WI38 (cell line): ENCODE data around the gene CUX1.
A peak's percentile ranks its signal among the peaks of the same experiment; 100 is the strongest.
"Not testable (repeated sequence)": the region's sequence is repeated elsewhere in the genome, so short reads cannot be mapped to it uniquely, and the experiment has no call there.

ENCODE experiments used
- H3K4me3 ChIP-seq: 2 replicates; pipeline ENCODE4 v1.5.1; 2011; ENCODE audit warnings: low read depth, mild to moderate bottlenecking, control low read depth, low read length
- CTCF ChIP-seq: IDR thresholded peaks from 2 replicates; pipeline ENCODE4 v1.5.1; 2012; ENCODE audit warnings: low read depth, mild to moderate bottlenecking, control low read depth, low read length

Gene CUX1

GRCh38 chr7:101815826-101816594, 1.4 kb upstream of the CUX1 start:
- H3K4me3 ChIP-seq: peak overlapping the region; percentile 74
- TF ChIP-seq CTCF: no peak

GRCh38 chr7:101816595-101817470, 593 bp upstream of the CUX1 start:
- TF ChIP-seq CTCF: no peak

GRCh38 chr7:101818287-101819071, 1.1 kb downstream of the CUX1 start:
- H3K4me3 ChIP-seq: peak overlapping the region; percentile 74
- TF ChIP-seq CTCF: no peak

More at GRCh38 chr7:101816595-101817470, 593 bp upstream of the CUX1 start:
- peak overlapping the region; percentile 74 for H3K4me3 ChIP-seq

GRCh38 chr7:101819183-101819582, 1.8 kb downstream of the CUX1 start:
- TF ChIP-seq CTCF: no peak
- no peak overlapping the region for H3K4me3 ChIP-seq

- H3K4me3 ChIP-seq: no peak overlapping the region
- TF ChIP-seq CTCF: no peak
Observed at GRCh38 chr7:101819913-101820522, 2.6 kb downstream of the CUX1 start.

- no peak overlapping the region for H3K4me3 ChIP-seq
- TF ChIP-seq CTCF: no peak
Observed at GRCh38 chr7:101820703-101821102, 3.3 kb downstream of the CUX1 start.

- H3K4me3 ChIP-seq: not testable (repeated sequence)
Observed at GRCh38 chr7:101822632-101823031, 5.2 kb downstream of the CUX1 start.
